Esophagus squamous epithelium (tissue), 5 donors: Measurements from ENCODE around the gene MLKL. TPM values are rescaled to one million over a fixed set of nuclear protein-coding genes. Genes with fewer than 3 reads are reported as not detected.

ENCODE experiments used
- DNase-seq: peaks from one replicate; lab custom pipeline; 2025; lab: John Stamatoyannopoulos, UW
- H3K27ac ChIP-seq, 4 donors: fragments of 200-600 bp; sonication (generic); one replicate each; pipeline ENCODE4 v1.5.1; 2016 to 2019; ENCODE audit warnings: mild to moderate bottlenecking in 1 of 4
- H3K27me3 ChIP-seq, 4 donors: fragments of 200-600 bp; sonication (generic); 1 replicate in 3 of 4; 2 replicates in 1 of 4; pipeline versions ENCODE4 v1.5.1 to v1.6.0; 2017 to 2021; ENCODE audit warnings: antibody characterized with exemption in 1 of 4
- H3K36me3 ChIP-seq, 3 donors: fragments of 200-600 bp; sonication (generic); one replicate each; pipeline ENCODE4 v1.5.1; 2016 to 2019
- H3K4me1 ChIP-seq, 3 donors: fragments of 200-600 bp; sonication (generic); one replicate each; pipeline ENCODE4 v1.5.1; 2017 to 2019
- H3K4me3 ChIP-seq, 4 donors: fragments of 200-600 bp; sonication (generic); 1 replicate in 3 of 4; 2 replicates in 1 of 4; pipeline ENCODE4 v1.5.1; 2016 to 2019; ENCODE audit warnings: mild to moderate bottlenecking in 2 of 4, moderate library complexity in 1 of 4
- H3K9me3 ChIP-seq, 3 donors: fragments of 200-600 bp; sonication (generic); one replicate each; pipeline ENCODE4 v1.5.1; 2016 to 2019
- POLR2A ChIP-seq, 4 donors: fragments of 450-650 bp; IDR thresholded peaks; one replicate each; pipeline ENCODE4 v1.6.1; 2017; ENCODE audit warnings: antibody characterized with exemption in 4 of 4, mild to moderate bottlenecking in 4 of 4, moderate library complexity in 3 of 4
- WGBS, 2 donors: methylation state at CpG; one replicate each; pipeline ENCODE4 v1.1.5; 2018; 5-methylcytosine and 5-hydroxymethylcytosine counted together
- intact Hi-C: fragments of 100-400 bp; cut with DNase I; formaldehyde crosslinking; loops from one replicate; pipeline ENCODE4 v1.15.0; 2022
- total RNA-seq, 4 donors: library from RNA; depleted of rRNA; stranded (reverse); fragments of >200 nt; gene quantifications; one replicate each; pipeline ENCODE4 v1.1.0, GENCODE V29; 2016
- TF ChIP-seq, protein P1 (sequence below), 6 experiments: fragments of 450-650 bp in 4 of 6; fragments of 200-600 bp in 2 of 6; sonication (generic) in 2 of 6; IDR thresholded peaks; one replicate each; pipeline ENCODE4 v1.5.1; 2016 to 2019; ENCODE audit warnings: antibody characterized with exemption in 6 of 6, mild to moderate bottlenecking in 4 of 6, moderate library complexity in 4 of 6
- donor health status: DM: yes; HTN: yes; CAD: no.

Gene MLKL
- total RNA-seq, 4 donors from 2014 or later: 12.4 to 33.9 (median 22.1) TPM

DNA sequence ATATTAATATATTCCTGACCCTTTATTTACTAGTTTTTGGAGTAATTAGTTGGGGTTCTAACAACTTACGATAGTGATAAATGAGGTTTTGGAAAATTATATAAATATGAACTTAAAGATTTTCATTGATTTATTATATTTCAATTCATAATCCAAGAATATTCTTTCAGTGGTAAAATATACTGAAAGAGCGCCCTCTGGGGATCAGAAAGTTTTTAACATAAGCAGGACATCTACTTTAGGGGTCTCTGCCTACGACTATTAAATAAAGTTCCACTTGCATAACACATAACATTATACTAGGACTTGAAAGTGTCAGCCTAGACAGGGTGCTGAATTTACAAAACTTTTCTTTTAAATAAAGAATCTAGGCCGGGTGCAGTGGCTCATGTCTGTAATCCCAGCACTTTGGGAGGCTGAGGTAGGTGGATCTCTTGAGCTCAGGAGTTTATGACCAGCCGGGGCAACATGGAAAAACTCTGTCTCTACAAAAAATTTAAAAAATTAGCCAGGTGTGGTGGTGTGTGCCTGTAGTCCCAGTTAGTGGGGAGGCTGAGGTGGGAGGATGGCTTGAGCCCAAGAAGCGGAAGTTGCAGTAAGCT lies 49.6 kb downstream of the MLKL start:
- H3K9me3 ChIP-seq: no peaks in the 10 kb centered on the region
- 78 to 79% methylated on average over 6 of the region's 6 CpGs for WGBS, 2 donors
- intact Hi-C loops: no loop called here
- no peaks in the 10 kb centered on the region for H3K27me3 ChIP-seq
- peaks cover 0 to 28% (median 3%) of the 10 kb centered on the region in 3 donors for H3K4me1 ChIP-seq
- H3K36me3 ChIP-seq: peaks cover 7 to 70% (median 20%) of the 10 kb centered on the region in 3 donors
- TF ChIP-seq, protein P1, sequence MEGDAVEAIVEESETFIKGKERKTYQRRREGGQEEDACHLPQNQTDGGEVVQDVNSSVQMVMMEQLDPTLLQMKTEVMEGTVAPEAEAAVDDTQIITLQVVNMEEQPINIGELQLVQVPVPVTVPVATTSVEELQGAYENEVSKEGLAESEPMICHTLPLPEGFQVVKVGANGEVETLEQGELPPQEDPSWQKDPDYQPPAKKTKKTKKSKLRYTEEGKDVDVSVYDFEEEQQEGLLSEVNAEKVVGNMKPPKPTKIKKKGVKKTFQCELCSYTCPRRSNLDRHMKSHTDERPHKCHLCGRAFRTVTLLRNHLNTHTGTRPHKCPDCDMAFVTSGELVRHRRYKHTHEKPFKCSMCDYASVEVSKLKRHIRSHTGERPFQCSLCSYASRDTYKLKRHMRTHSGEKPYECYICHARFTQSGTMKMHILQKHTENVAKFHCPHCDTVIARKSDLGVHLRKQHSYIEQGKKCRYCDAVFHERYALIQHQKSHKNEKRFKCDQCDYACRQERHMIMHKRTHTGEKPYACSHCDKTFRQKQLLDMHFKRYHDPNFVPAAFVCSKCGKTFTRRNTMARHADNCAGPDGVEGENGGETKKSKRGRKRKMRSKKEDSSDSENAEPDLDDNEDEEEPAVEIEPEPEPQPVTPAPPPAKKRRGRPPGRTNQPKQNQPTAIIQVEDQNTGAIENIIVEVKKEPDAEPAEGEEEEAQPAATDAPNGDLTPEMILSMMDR (IDR thresholded peaks at IDR 0.05): peak in 2 of 6 experiments; percentile 33 to 38
- TF ChIP-seq POLR2A (IDR thresholded peaks at IDR 0.05): no peak
- DNase-seq: no peak
- H3K4me3 ChIP-seq: no peak overlapping the region
- no peak overlapping the region for H3K27ac ChIP-seq

DNA sequence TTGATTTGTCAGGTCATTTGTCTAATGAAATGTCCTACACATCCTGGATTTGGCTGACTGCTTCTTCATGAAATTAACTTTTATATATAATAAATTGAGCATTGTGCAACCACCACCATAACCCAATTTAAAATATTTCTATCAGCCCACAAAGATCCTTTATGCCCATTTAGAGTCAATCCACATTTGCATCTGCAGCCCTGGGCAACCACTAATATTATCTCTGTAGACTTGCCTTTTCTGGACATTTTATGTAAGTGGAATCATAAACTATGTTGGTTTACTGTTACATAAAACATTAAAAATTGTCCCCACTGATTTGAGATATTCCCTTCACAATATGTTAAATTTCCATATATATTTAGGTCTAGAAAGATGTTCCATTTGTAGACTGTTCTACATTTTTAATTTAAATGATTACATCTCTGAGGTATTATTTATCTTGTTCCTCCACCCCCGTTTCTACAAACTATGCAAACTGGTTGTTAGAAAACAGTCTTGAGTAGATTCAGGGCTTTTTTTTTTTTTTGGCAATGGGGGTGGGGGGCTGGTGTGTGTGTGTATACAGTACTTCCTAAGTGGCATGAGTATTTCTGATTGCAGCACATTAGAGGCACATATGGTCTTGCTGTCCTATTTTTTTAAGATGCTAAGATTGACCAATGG lies 50.7 kb downstream of the MLKL start:
- peaks cover 7 to 74% (median 21%) of the 10 kb centered on the region in 3 donors for H3K36me3 ChIP-seq
- H3K27me3 ChIP-seq: no peaks in the 10 kb centered on the region
- DNase-seq: no peak
- no peak overlapping the region for H3K27ac ChIP-seq
- intact Hi-C loops: no loop called here
- no peak for TF ChIP-seq POLR2A (IDR thresholded peaks at IDR 0.05)
- H3K9me3 ChIP-seq: no peaks in the 10 kb centered on the region
- 58 to 71% methylated on average over 1 of the region's 1 CpG for WGBS, 2 donors
- peaks cover 0 to 27% (median 3%) of the 10 kb centered on the region in 3 donors for H3K4me1 ChIP-seq
- H3K4me3 ChIP-seq: no peak overlapping the region

- 93 to 97% methylated on average over 8 of the region's 8 CpGs for WGBS, 2 donors
- Histone ChIP-seq H3K36me3 (peaks cover 8 to 99% (median 17%) of the 10 kb centered on the region in 3 donors), H3K27me3 (no peaks in the 10 kb centered on the region), H3K27ac (no peak overlapping the region), H3K4me1 (no peaks in the 10 kb centered on the region), H3K9me3 (no peaks in the 10 kb centered on the region), H3K4me3 (no peak overlapping the region)
- no peak for DNase-seq
- TF ChIP-seq POLR2A (IDR thresholded peaks at IDR 0.05): no peak
- TF ChIP-seq, protein P1 (IDR thresholded peaks at IDR 0.05): no peak
- intact Hi-C loops: no loop called here
These were observed 58.7 kb downstream of the MLKL start for GRCh38 chr16:74641969-74642368.

DNA sequence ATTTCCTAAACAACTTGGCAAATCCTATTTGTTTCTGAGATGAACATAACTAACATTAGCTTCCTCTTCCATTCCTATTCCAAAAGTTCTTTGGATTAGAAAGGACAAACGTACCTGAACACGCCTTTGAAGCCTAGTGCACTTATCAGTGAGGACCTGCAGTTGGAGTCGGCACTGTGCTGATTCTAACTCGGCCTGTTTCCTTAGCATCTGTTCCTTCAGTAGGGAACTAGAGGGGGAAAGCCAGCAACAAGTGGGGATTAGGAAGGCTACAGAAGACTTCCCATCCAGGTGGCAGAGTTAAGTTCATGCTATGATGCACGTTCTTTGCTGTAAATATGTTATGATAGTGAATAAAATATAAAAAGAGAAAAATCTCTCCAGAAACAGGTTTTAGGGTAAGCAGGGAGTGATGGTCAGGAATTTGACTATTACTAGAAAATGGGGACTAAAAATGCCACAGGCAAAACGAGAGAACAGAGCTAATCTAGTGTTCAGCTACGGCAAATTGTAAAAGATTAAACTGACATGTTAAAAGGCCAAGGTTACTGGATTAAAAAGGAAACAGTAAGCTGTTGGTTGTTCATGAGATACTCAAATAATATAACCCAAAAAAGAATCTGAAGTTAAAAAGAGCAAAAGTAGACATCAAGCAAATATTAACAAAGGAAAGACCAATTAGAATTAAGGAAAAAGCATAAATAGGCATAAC lies 62.8 kb downstream of the MLKL start:
- intact Hi-C loops: no loop called here

GRCh38 chr16:74635303-74635702 lies 65.4 kb downstream of the MLKL start:
- TF ChIP-seq POLR2A (IDR thresholded peaks at IDR 0.05): no peak
- TF ChIP-seq, protein P1 (IDR thresholded peaks at IDR 0.05): no peak
- Histone ChIP-seq H3K4me1 (no peaks in the 10 kb centered on the region), H3K4me3 (no peak overlapping the region), H3K36me3 (peaks cover 4 to 99% (median 42%) of the 10 kb centered on the region in 3 donors), H3K27me3 (no peaks in the 10 kb centered on the region), H3K9me3 (no peaks in the 10 kb centered on the region), H3K27ac (no peak overlapping the region)
- WGBS, 2 donors: 77 to 82% methylated on average over 5 of the region's 5 CpGs
- intact Hi-C loops: no loop called here
- DNase-seq: no peak

More for the DNA sequence above, 62.8 kb downstream of the MLKL start:
- TF ChIP-seq POLR2A (IDR thresholded peaks at IDR 0.05): no peak
- TF ChIP-seq, protein P1 (IDR thresholded peaks at IDR 0.05): no peak
- Histone ChIP-seq H3K4me1 (no peaks in the 10 kb centered on the region), H3K36me3 (peaks cover 12 to 99% (median 19%) of the 10 kb centered on the region in 3 donors), H3K27ac (no peak overlapping the region), H3K9me3 (no peaks in the 10 kb centered on the region), H3K4me3 (no peak overlapping the region), H3K27me3 (no peaks in the 10 kb centered on the region)
- DNase-seq: no peak
- 83 to 85% methylated on average over 7 of the region's 7 CpGs for WGBS, 2 donors
